ENCODE data around the gene EBLN2.

The EBLN2 gene

GRCh38 chr3:73061416-73061815 lies at the start of gene EBLN2:
Gene EBLN2 (plus strand): TSS chr3:73061659. CDS start chr3:73062082, 423 bp downstream.
- no peak for DNase-seq

GRCh38 chr3:73018298-73018697 lies 43.2 kb upstream of the EBLN2 start:
- no peak for DNase-seq

- no peak for DNase-seq
Observed at GRCh38 chr3:73018790-73019441, 42.5 kb upstream of the EBLN2 start.

GRCh38 chr3:73021301-73021835 lies 40.1 kb upstream of the EBLN2 start:
- DNase-seq, result no peak

- peak in 1 of 2 experiments; percentile 1 for DNase-seq
Observed at GRCh38 chr3:73024836-73025235, 36.6 kb upstream of the EBLN2 start.

- DNase-seq, result no peak
Observed at GRCh38 chr3:73026111-73026759, 35.2 kb upstream of the EBLN2 start.

GRCh38 chr3:73026760-73027113 lies 34.7 kb upstream of the EBLN2 start:
- no peak for DNase-seq

- no peak for DNase-seq
Observed at GRCh38 chr3:73028803-73029202, 32.7 kb upstream of the EBLN2 start.

GRCh38 chr3:73029321-73029796 lies 32.1 kb upstream of the EBLN2 start:
- DNase-seq, result no peak

- no peak for DNase-seq
Observed at GRCh38 chr3:73030073-73030597, 31.3 kb upstream of the EBLN2 start.

- DNase-seq, result no peak
Observed at GRCh38 chr3:73031573-73032103, 29.8 kb upstream of the EBLN2 start.

GRCh38 chr3:73036694-73037591 lies 24.5 kb upstream of the EBLN2 start:
- peak; percentile 9 to 30 for DNase-seq

GRCh38 chr3:73041537-73041936 lies 19.9 kb upstream of the EBLN2 start:
- DNase-seq, result no peak

GRCh38 chr3:73043414-73043813 lies 18.0 kb upstream of the EBLN2 start:
- DNase-seq, result no peak

GRCh38 chr3:73045391-73045790 lies 16.1 kb upstream of the EBLN2 start:
- DNase-seq, result no peak

- DNase-seq, result peak; percentile 10 to 30
Observed at GRCh38 chr3:73046195-73046594, 15.3 kb upstream of the EBLN2 start.

GRCh38 chr3:73049319-73049718 lies 12.1 kb upstream of the EBLN2 start:
- no peak for DNase-seq

GRCh38 chr3:73052857-73053256 lies 8.6 kb upstream of the EBLN2 start:
- DNase-seq, result no peak

- DNase-seq, result no peak
Observed at GRCh38 chr3:73055583-73055982, 5.9 kb upstream of the EBLN2 start.

- DNase-seq, result peak; percentile 32 to 50
Observed at GRCh38 chr3:73056014-73056844, 5.2 kb upstream of the EBLN2 start.

GRCh38 chr3:73056845-73057150 lies 4.7 kb upstream of the EBLN2 start:
- peak in 1 of 2 experiments; percentile 8 for DNase-seq

- DNase-seq, result no peak
Observed at GRCh38 chr3:73060302-73060723, 1.1 kb upstream of the EBLN2 start.

Data from NCI-H526 (cell line).